HepG2 (cell line): Measurements from ENCODE around the gene MOB3C. TPM values are rescaled to one million over a fixed set of nuclear protein-coding genes. Genes with fewer than 3 reads are reported as not detected.

Experiments used
- ATAC-seq: fragments of 200-7000 bp; cut with Tn5 transposase; 3 replicates; pipeline ENCODE4 v1.9.1; 2020; ENCODE audit warnings: mild to moderate bottlenecking, moderate library complexity
- BruUV-seq: library from RNA; stranded (reverse); fragments of 400-500 nt; replicated peaks from 2 replicates; lab custom pipeline; 2021; lab: Mats Ljungman, UMichigan
- CTCF ChIA-PET: fragments of 300-600 bp; formaldehyde crosslinking; extraction: SDS; loops from one replicate; lab custom pipeline; 2021; ENCODE audit warnings: low total read pairs, inconsistent platforms, low intra/inter-chr PET ratio; lab: Yijun Ruan, JAX
- POLR2A ChIA-PET: fragments of 350-600 bp; sonication (Branson Sonifier 250); formaldehyde crosslinking; loops from one replicate; lab custom pipeline; 2020; ENCODE audit warnings: antibody characterized with exemption, inconsistent platforms; lab: Yijun Ruan, JAX
- DNase-seq: peaks from one replicate; pipeline ENCODE4 v3.0.0-alpha.2; 2015; ENCODE audit warnings: low spot score
- FAIRE-seq: peaks from 3 replicates; lab custom pipeline; 2011; peaks lifted over from hg19 to GRCh38; lab: Jason Lieb, UNC
- H2AFZ ChIP-seq: one replicate; pipeline ENCODE4 v1.6.1; 2011; ENCODE audit warnings: low read length, inconsistent platforms
- H3K27ac ChIP-seq: fragments of 300-600 bp; 3 replicates; pipeline ENCODE4 v1.8.0; 2011; ENCODE audit warnings: mixed run types, mild to moderate bottlenecking, mixed read lengths, low read length, inconsistent platforms; ENCODE audit not compliant: insufficient read depth; ENCODE audit errors: extremely low read length
- H3K27me3 ChIP-seq, 2 experiments: fragments of 200-600 bp in 1 of 2; 2 replicates in 1 of 2; 3 replicates in 1 of 2; pipeline versions ENCODE4 v1.6.0 to v1.8.0; 2011; ENCODE audit warnings: low read length in 2 of 2, mild to moderate bottlenecking in 2 of 2, moderate library complexity in 2 of 2, inconsistent platforms in 1 of 2; ENCODE audit not compliant: insufficient read depth in 2 of 2, control insufficient read depth in 1 of 2
- H3K36me3 ChIP-seq, 2 experiments: fragments of 200-600 bp in 1 of 2; replicated peaks in 1 of 2; 2 replicates in 1 of 2; 3 replicates in 1 of 2; pipeline versions ENCODE4 v1.5.1 to v1.8.0; 2011; ENCODE audit warnings: low read length in 2 of 2, inconsistent platforms in 1 of 2; ENCODE audit not compliant: insufficient read depth in 2 of 2, control insufficient read depth in 1 of 2
- H3K4me1 ChIP-seq: 2 replicates; pipeline ENCODE4 v1.5.1; 2012; ENCODE audit warnings: low read length, inconsistent platforms; ENCODE audit not compliant: insufficient read depth
- H3K4me2 ChIP-seq: 2 replicates; pipeline ENCODE4 v1.6.0; 2011; ENCODE audit warnings: low read depth, low read length, inconsistent platforms
- H3K4me3 ChIP-seq, 3 experiments: fragments of 200-600 bp in 1 of 3; sonication (generic), shearing (Covaris generic) in 1 of 3; replicated peaks in 1 of 3; 2 replicates each; pipeline ENCODE4 v1.5.1; 2011 to 2016; ENCODE audit warnings: low read length in 3 of 3, inconsistent platforms in 2 of 3, low read depth in 2 of 3, mild to moderate bottlenecking in 2 of 3, control low read depth in 1 of 3, mixed read lengths in 1 of 3; ENCODE audit not compliant: insufficient read depth in 1 of 3
- H3K79me2 ChIP-seq: one replicate; pipeline ENCODE4 v1.6.1; 2011; ENCODE audit warnings: low read length, inconsistent platforms; ENCODE audit not compliant: insufficient read depth
- H3K9ac ChIP-seq: 2 replicates; pipeline ENCODE4 v1.6.0; 2011; ENCODE audit warnings: mild to moderate bottlenecking, low read depth, low read length, inconsistent platforms; ENCODE audit not compliant: insufficient read depth
- H3K9me3 ChIP-seq: 2 replicates; pipeline ENCODE4 v1.5.1; 2012; ENCODE audit warnings: mild to moderate bottlenecking, low read length
- H4K20me1 ChIP-seq: 2 replicates; pipeline ENCODE4 v1.6.0; 2011; ENCODE audit warnings: inconsistent platforms, mild to moderate bottlenecking, low read length, moderate library complexity; ENCODE audit not compliant: insufficient read depth
- ARHGAP35 ChIP-seq: sonication (generic); formaldehyde crosslinking; IDR thresholded peaks from 2 replicates; pipeline ENCODE4 v1.9.0; 2022; ENCODE audit warnings: mild to moderate bottlenecking, inconsistent platforms, moderate library complexity, missing genetic modification reagents, borderline replicate concordance
- BRD4 ChIP-seq: sonication (generic); formaldehyde crosslinking; IDR thresholded peaks from 2 replicates; pipeline ENCODE4 v1.4.0; 2020; ENCODE audit warnings: missing genetic modification reagents
- ZNF414 ChIP-seq: sonication (generic); formaldehyde crosslinking; IDR thresholded peaks from 2 replicates; pipeline ENCODE4 v1.5.0; 2020; ENCODE audit warnings: missing genetic modification reagents
- WGBS: methylation state at CpG from one replicate; pipeline ENCODE4 v1.1.6; 2017; ENCODE audit warnings: low lambda C conversion rate; 5-methylcytosine and 5-hydroxymethylcytosine counted together
- in situ Hi-C: cut with HindIII; loops from 2 replicates; pipeline ENCODE4 v1.10.0; 2017; ENCODE audit warnings: low pct_unique_long_range_greater_than_20kb; ENCODE audit not compliant: extremely low pct_ligation_motif_present
- intact Hi-C: fragments of 100-400 bp; cut with micrococcal nuclease; formaldehyde crosslinking; loops from one replicate; pipeline ENCODE4 v1.10.0; 2022; ENCODE audit not compliant: unreplicated experiment
- polyA plus RNA-seq, 8 experiments: library from polyadenylated mRNA; depleted of rRNA in 3 of 8; stranded (reverse) in 7 of 8; unstranded in 1 of 8; fragments of >200 nt; fragmentation: Illumina TruSeq in 4 of 8; extraction: Trizol in 4 of 8; gene quantifications; 2 replicates each; pipeline versions ENCODE4 v1.2.1 to v1.2.3, GENCODE V29; 2011 to 2016; ENCODE audit warnings: low read depth in 4 of 8, missing spikeins in 1 of 8, mixed read lengths in 1 of 8; ENCODE audit not compliant: insufficient read depth in 1 of 8
- total RNA-seq, 5 experiments: library from RNA; depleted of rRNA; stranded (reverse); fragments of >200 nt; fragmentation: Illumina TruSeq; extraction: Trizol; gene quantifications; 2 replicates each; pipeline ENCODE4 v1.2.3, GENCODE V29; 2016; ENCODE audit warnings: low read depth in 1 of 5

MOB3C gene
- total and polyA plus RNA-seq, 2 of the 13 experiments (the other 11 are each of a cell fraction or from before 2014, with no cell fraction given) = 3.5 to 4.1 TPM

DNA sequence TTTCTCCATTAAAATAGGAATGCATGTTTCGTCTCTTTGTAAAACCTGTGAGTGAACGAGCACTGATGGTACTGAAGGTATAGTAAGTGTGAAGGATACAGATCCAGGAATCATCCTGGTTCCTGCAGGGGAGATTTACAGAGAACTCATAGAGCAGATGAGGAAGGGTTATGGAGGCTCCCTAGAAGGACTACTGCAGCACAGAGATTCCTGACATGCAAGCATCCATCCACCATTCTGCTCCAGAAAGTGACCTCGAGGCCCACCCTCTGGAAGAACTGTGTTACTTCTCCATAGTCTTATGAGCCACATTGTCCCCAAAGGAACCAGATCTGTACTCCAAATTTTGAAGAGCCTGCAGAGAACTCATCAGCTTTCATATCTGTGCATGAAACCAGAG is 27.1 kb downstream of the MOB3C start:
- intact Hi-C loops = no loop called here
- no peak overlapping the region for H2AFZ ChIP-seq
- H3K4me2 ChIP-seq = no peak overlapping the region
- no peak for FAIRE-seq
- no peak overlapping the region for H3K27ac ChIP-seq
- H3K27me3 ChIP-seq = no peaks in the 10 kb centered on the region
- no peak for ATAC-seq
- H4K20me1 ChIP-seq = no peaks in the 10 kb centered on the region
- in situ Hi-C loops = no loop called here
- H3K79me2 ChIP-seq = no peaks in the 10 kb centered on the region
- H3K36me3 ChIP-seq = peaks cover 11 to 69% of the 10 kb centered on the region in 2 experiments; a peak in 4 of 5 replicates
- BruUV-seq = no TSS peak
- H3K4me3 ChIP-seq = no peak overlapping the region
- POLR2A ChIA-PET = no interaction called here
- CTCF ChIA-PET = no interaction called here
- H3K9me3 ChIP-seq = no peaks in the 10 kb centered on the region
- no peak for DNase-seq
- no peak overlapping the region for H3K9ac ChIP-seq
- TF ChIP-seq BRD4 = no peak
- no peak for TF ChIP-seq ARHGAP35
- no peaks in the 10 kb centered on the region for H3K4me1 ChIP-seq
- WGBS = 96% methylated on average over 2 of the region's 3 CpGs

GRCh38 chr1:46587069-46587468 is 29.5 kb downstream of the MOB3C start:
- Histone ChIP-seq H3K4me1 (no peaks in the 10 kb centered on the region), H3K9ac (no peak overlapping the region), H3K4me3 (no peak overlapping the region), H4K20me1 (no peaks in the 10 kb centered on the region), H3K27me3 (no peaks in the 10 kb centered on the region), H2AFZ (no peak overlapping the region), H3K27ac (no peak overlapping the region), H3K9me3 (no peaks in the 10 kb centered on the region), H3K4me2 (no peak overlapping the region), H3K79me2 (no peaks in the 10 kb centered on the region), H3K36me3 (peaks cover 11 to 65% of the 10 kb centered on the region in 2 experiments; a peak in 4 of 5 replicates)
- DNase-seq (no peak), ATAC-seq (no peak), FAIRE-seq (no peak)
- TF ChIP-seq ZNF414 (CRISPR knock-in tag) = no peak
- in situ Hi-C loops = no loop called here
- WGBS = 87% methylated on average over 5 of the region's 7 CpGs
- intact Hi-C loops = no loop called here
- ChIA-PET POLR2A (no interaction called here), CTCF (no interaction called here)
- no TSS peak for BruUV-seq
